GM12864 (cell line): ENCODE results near the gene CDK18.
A peak's percentile ranks its signal among the peaks of the same experiment; 100 is the strongest.

Experiments used
- DNase-seq: peaks from one replicate; pipeline ENCODE4 v3.0.0-alpha.2; 2011; ENCODE audit warnings: low read depth
- H3K4me3 ChIP-seq: 2 replicates; pipeline ENCODE4 v1.5.1; 2011; ENCODE audit warnings: mild to moderate bottlenecking, low read depth, low read length, control low read depth
- CTCF ChIP-seq: IDR thresholded peaks from 2 replicates; pipeline ENCODE4 v1.5.1; 2011; ENCODE audit warnings: low read depth, mild to moderate bottlenecking, moderate library complexity, low read length, control low read depth, inconsistent platforms; ENCODE audit errors: missing control alignments

CDK18 gene

GRCh38 chr1:205488074-205488723, 16.3 kb upstream of the CDK18 start:
- peak; percentile 78 for TF ChIP-seq CTCF

GRCh38 chr1:205491794-205492193, 12.7 kb upstream of the CDK18 start:
- no peak for TF ChIP-seq CTCF
- no peak overlapping the region for H3K4me3 ChIP-seq
- DNase-seq = no peak

More at GRCh38 chr1:205488074-205488723, 16.3 kb upstream of the CDK18 start:
- DNase-seq = peak; percentile 4
- no peak overlapping the region for H3K4me3 ChIP-seq

GRCh38 chr1:205492201-205492667, 12.2 kb upstream of the CDK18 start:
- no peak for DNase-seq
- H3K4me3 ChIP-seq = no peak overlapping the region

GRCh38 chr1:205492774-205493173, 11.7 kb upstream of the CDK18 start:
- DNase-seq = no peak
- no peak overlapping the region for H3K4me3 ChIP-seq

More at GRCh38 chr1:205492201-205492667, 12.2 kb upstream of the CDK18 start:
- TF ChIP-seq CTCF = no peak

GRCh38 chr1:205493241-205494085, 11.0 kb upstream of the CDK18 start:
- DNase-seq = no peak
- no peak overlapping the region for H3K4me3 ChIP-seq
- no peak for TF ChIP-seq CTCF

More at GRCh38 chr1:205492774-205493173, 11.7 kb upstream of the CDK18 start:
- TF ChIP-seq CTCF = no peak

- no peak overlapping the region for H3K4me3 ChIP-seq
- no peak for DNase-seq
- no peak for TF ChIP-seq CTCF
Observed at GRCh38 chr1:205494115-205494514, 10.4 kb upstream of the CDK18 start.
